GM12801 (cell line): ENCODE data around the gene KLK5.

Experiments used
- CTCF ChIP-seq: IDR thresholded peaks from one replicate; pipeline ENCODE4 v1.5.1; 2011; ENCODE audit warnings: control low read depth; ENCODE audit not compliant: insufficient read length; ENCODE audit errors: extremely low read depth

KLK5 gene

GRCh38 chr19:50908336-50908735, 44.5 kb downstream of the KLK5 start:
- no peak for TF ChIP-seq CTCF

DNA sequence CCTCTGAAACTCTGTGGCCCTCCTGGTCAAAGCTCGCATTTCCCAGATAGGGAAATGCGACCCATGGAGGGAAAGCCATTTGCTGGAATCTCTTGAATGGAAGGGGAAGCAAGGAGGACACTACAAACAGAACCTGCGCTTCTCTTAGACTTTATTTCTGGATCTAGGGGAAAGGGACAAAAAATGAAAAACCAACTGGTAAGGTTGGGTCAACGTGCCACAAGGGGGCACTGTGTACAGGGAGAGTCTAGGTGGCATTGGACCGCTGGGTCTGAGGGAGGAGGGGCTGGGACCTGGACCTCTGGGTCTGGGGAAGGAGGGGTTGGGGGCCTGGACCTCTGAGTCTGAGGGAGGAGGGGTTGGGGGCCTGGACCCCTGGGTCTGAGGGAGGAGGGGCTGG, 46.6 kb downstream of the KLK5 start:
- TF ChIP-seq CTCF = no peak

DNA sequence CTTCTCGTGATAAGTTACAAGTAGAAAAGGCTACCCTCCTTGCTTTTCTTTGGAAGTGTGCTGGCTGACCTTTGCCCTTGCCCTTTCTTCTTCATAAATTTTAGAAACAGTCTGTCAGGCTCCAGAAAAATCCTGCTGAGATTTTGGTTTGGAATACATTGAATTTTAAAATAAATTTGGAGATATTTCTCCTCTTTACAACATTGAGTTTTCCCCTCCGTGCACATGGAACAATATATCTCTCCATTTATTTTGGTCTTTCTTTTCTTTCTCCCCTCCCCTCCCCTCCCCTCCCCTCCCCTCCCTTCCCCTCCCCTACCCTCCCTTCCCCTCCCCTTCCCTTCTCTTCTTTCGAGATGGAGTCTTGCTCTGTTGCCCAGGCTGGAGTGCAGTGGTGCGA, 50.2 kb downstream of the KLK5 start:
- TF ChIP-seq CTCF = no peak

DNA sequence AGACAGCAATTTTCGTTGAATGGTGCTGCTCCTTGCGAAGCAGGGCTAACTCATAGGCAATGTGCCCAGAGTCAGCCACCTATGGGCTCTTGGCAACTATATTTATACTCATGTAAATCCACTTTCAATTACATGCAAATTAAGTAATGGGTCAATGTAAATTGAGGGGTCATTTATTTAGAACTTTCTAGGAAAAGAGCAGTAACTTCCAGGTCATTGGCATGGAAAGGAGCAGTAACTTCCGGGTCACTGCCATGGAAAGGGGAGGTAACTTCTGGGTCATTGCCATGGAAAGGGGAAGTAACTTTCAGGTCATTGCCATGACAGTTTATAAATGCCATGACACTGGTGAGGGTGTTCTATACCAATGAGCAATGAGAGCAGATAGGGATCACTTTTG, 53.3 kb downstream of the KLK5 start:
- no peak for TF ChIP-seq CTCF

DNA sequence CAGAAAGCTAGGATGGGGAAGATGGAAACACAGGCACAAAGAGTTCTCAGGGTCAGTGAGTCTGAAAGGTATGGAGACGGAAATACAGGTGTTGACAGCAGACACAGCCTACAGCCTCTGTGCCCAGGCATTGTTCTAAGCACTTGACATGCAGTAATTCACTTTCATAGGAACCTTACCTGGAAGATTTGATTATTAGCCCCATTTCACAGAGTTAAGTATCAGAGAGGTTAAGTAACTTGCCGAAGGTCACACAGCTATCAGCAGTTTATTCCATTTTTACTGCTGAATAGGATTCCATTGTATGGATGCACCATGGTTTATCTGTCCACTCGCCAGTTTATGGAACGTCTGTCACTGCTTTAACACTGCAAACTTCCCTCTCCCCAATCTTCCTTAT, 54.8 kb downstream of the KLK5 start:
- no peak for TF ChIP-seq CTCF

- no peak for TF ChIP-seq CTCF
These were observed 55.2 kb downstream of the KLK5 start for GRCh38 chr19:50897612-50898011.

DNA sequence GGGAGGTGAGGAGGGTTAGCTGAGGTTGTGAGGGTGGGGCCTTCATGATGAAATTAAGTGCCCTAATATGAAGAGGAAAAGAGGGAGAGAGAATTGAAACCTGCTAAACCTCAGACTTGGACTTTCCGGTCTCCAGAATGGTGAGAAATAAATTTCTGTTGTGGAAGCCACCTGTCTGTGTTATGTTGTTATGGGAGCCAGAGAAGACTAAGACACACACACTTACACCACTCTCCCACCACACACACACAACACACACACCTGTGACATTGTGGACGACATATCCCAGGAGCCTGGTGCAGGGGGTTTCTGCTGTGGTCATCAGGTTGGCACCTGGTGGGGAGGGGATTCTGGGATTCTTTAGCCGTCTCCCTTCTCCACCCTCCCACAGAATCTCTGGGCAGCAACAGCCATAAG, 55.6 kb downstream of the KLK5 start:
- TF ChIP-seq CTCF = no peak
